GM18873 (cell line): ENCODE measurements around the gene KAZN.
"Not testable (repeated sequence)": the region's sequence is repeated elsewhere in the genome, so short reads cannot be mapped to it uniquely, and the experiment has no call there.

Experiments
- ATAC-seq: cut with Tn5 transposase; IDR thresholded peaks from one replicate; pipeline ENCODE4 v1.9.1; 2021; ENCODE audit warnings: mild to moderate bottlenecking, moderate library complexity, moderate number of reproducible peaks; ENCODE audit not compliant: unreplicated experiment, low FRiP score

KAZN gene

DNA sequence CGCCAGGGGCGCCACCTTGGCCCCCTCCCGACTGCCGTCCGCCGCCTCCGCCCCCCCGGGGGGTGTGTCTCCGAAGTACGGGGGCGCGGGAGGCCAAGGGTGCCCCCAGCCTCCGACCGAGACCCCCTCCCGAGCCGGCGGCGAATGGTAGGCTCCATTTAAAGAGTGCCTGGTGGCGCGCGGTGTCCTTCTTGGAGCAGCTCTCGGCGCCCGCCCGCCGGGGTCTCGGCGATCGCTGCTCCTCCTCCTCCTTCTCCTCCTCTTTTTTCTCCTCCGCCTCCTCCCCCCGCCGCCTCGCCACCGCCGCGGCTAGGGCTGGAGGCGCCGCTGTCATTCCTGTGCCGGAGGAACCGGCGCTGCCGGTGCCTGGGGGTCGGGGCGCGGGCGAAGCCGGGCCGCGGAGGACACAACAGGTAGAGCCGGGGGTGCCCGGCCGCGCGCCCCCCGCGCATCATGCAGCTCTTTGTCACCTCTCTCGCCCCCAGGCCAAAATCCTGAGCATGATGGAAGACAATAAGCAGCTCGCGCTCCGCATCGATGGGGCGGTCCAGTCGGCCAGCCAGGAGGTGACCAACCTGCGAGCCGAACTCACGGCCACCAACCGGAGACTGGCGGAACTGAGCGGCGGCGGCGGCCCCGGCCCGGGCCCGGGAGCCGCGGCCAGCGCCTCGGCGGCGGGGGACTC is at the start of gene KAZN:
TSS of gene KAZN (plus strand) at position 188 of the 685 bp plus-strand sequence.
- ATAC-seq = no peak

DNA sequence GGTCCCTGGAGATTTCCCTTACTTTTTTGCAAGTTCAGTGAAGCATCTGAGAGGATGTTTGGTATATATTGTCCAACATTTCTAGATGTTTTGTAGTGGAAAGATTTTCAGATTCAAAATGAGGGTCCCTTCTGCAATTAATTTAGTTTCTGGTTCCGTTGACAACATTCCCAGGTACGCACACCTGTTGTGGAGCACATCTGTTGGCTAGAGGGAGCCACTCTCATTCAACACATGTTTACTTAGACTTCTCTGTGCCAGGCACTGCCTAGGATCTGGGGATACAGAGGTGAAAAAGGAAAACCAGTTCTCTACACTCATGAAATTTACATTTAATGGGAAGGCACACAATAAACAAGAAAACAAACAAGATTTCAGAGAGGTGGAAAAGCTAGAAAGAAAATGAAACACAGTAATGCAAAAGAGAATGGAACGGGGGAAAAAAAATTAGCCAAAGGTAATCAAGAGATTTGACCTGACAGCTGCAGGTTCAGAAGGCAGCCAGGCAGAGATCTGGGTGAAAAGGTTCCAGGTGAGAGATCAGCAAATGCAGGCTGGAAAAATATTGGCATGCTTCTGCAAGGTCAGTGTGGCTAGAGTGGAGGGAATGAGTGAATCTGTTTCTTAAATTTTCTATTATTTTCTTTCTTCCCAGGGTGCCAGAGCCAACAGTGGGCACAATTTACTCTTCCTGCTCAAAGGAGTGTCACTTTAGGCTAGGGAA is 48.4 kb upstream of the KAZN start:
- ATAC-seq = no peak

DNA sequence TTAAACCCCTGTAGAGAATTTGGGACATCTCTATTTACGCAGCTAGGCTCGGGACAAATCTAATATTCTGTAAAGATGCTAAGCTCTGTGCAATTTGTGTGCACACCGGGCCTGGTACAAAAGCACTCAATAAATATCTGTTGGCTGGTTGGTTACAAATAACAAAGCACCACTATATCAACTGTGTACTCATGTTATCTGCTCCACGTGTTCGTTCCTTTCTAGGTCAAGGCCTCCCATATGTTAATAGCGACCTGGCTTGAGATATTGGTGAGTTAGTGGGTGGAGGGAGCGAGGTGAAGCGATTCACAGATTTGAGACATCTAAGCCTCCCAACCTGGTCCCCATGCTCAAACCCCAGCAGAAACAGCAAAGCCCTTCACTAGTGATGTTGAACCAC is 47.1 kb upstream of the KAZN start:
- ATAC-seq = no peak

DNA sequence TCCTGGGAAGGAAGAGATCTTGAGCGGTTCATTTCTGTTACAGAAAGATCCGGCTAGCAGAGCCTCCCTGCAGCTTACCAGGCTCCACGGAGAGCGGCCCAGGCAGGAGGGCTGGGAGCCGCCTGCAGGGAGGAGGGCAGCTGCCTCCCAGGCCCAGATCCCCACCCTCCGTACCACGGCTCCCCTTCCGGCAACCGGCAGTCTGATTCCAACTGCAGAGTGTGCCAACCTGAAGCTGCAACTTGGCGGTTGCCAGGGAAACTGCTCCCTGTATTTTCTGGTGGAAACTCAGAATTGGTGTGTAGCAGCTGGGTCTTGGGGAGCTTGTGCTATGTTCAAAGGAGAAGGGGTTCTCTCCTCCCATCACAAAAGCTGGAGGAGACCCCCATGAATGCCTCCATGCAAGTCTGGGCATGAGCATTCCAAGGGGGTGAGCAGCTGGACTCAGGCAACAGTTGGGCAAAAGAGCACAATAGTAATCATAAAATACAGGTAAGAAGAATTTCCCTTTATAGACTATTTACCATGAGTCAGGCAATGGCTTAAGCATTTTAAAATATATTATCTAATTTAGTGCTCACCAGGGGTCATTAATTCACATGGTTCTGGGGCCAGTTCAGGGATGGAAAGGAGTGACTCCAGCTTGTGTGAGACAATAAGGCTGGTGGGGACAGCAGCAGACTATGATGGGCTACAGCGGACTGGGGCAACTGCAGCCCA is 46.1 kb upstream of the KAZN start:
- ATAC-seq = no peak

DNA sequence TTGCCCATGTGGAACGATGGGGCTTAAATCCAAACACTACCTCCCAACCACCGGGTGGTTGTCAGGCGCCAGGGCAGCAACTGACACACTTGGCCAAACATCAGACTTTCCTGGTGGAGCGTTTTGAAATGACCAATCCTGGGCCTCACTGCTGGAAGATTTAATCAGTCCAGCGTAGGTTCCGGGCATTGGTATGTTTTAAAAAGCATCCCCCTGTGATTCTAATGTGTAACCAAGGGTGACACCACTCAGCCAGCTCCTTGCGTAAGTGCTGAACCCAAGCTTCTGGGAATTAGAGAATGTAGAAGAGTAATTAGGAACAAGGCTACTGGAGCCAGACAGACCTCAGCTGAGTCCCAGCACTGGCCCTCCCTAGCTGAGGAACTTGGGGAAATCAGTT is 44.8 kb upstream of the KAZN start:
- ATAC-seq = no peak

GRCh38 chr1:14555091-14555490 is 43.4 kb upstream of the KAZN start:
- no peak for ATAC-seq

DNA sequence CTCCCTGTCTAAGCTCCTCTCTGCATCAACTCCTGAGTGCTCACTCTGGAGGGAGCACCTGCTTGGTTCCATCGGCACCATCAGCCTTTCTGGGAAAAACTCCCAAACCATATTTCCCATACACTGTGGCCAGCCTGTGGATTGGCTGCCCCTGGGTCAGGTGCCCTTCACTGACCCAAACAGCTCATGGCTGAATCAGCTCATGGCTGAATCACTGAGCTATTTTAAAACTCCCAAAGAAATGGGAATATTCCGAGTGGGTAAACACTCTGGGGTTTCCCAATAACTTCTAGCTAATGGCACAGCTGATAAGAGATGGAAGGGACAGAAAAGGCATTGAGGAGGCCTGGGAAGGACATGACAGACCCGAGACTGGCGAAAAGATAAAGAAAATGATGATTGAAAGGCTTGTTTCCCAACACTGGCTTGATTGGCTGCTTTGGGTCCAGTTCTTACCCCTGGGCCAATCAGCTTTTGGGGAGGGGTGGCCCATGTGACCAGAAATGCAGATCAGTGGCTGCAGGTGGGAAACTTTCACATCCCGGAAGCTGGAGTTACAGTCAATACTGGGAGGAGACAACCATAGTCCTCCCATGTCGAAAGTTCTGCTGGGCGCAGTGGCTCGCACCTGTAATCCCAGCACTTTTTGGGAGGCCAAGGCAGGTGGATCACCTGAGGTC is 37.3 kb upstream of the KAZN start:
- ATAC-seq = no peak

- ATAC-seq = no peak
Measured at GRCh38 chr1:14565090-14565489, 33.4 kb upstream of the KAZN start.

DNA sequence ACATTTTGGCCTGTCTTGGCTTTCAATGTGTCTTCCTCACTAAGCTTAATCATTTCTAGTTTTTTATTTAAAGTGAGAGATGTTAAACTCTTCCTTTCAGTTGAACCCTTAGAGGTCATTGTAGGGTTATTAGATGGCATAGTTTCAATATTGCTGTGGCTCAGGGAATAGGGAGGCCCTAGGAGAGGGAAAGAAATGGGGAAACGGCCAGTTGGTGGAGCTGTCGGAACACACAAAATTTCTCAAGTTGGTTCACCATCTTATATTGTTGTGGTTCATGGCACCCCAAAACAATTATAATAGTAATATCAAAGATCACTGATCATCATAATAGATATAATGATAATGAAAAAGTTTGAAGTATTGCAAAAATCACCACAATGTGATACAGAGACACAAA is 31.4 kb upstream of the KAZN start:
- no peak for ATAC-seq

DNA sequence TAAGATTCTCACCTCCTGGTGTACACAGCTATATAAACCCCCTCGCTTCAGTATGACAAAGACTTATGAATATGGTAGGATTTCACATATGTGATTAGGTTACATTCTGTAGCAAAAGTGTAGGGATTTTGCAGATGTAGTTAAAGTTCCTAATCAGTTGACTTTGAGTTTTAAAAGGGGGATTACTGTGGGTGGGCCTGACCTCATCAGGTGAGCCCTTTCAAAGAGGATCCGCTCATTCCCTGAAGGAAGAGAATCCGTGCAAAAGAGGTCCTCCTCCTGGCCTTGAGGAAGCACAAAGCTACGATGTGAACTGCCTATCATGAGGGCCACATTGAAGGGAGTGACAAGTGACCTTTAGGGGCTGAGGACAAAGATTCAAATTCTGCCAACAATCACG is 30.6 kb upstream of the KAZN start:
- ATAC-seq = no peak

DNA sequence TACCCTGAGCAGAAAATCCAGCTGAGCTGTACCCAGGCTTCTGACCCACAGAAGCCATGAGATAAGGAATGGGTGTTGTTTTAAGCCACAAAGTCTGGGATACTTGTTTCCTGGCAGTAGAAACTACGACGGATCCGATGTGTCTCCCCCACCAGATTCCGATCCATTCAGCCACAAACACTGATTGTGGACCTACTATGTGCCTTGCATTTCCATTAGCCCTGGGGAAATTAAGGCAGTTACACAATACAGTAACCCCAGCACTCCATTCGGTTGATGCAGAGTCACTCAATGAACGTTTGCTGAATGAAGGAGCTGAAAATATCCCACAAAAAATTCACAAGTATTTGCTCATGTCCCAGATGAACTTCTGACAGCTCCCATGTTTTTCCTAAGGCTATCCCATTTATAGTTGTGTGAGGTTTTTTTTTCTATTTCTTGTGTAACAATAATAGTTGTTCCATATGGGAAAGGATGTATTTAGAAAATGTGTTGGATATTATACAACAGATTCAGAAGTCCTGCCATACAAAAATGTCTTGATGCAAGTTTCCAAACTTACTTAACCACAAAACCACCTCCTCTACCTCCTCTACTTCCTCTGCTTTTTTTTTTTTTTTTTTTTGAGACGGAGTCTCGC is 29.6 kb upstream of the KAZN start:
- ATAC-seq = no peak

GRCh38 chr1:14570514-14570913 is 28.0 kb upstream of the KAZN start:
- no peak for ATAC-seq

DNA sequence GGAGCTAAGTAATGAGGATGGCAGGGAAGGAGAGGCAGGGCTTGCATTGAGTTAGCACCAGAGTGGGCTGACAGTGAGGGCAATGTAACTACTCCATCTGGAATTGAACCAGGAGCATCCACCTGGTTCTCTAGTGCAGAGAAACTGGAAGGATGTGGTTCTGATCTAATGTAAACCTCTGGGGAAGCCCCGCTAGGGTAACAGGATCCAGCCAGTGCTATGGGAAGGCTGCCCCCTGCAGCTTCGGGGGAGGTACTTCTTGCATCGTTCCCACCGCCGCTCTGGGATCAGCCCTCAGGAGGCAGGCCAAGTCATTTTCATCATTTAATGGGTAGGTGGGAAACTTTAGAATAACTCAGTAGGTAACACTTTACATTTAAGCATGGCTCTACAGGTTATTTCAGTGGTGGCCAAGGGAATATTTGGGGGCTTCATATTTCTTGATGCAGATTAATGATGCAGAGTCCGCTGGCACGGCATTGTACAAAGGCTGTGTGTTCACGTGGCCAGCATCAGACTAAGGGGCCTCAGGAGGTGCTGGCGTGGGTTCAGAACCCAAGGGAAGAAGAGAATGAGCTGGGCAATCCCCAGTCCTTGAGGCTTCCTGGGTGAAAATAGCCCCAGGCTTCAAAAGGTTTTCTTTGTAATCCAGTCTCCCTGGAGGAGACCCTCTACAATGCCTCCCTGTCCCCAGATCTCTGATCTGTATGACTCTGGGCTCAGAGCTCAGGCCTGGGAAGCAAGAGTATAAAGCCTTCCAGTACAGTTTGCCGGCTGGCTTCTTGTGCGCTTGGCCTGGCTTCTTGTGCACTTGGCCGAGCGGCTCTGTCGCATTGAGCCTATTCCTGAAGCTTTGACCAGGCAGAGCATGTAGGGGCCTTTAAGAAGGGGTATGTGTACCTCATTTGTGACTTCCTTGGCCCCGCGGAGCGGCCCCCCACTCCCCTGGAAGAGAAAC is 26.4 kb upstream of the KAZN start:
- ATAC-seq = no peak

GRCh38 chr1:14572861-14573260 is 25.6 kb upstream of the KAZN start:
- ATAC-seq = no peak

DNA sequence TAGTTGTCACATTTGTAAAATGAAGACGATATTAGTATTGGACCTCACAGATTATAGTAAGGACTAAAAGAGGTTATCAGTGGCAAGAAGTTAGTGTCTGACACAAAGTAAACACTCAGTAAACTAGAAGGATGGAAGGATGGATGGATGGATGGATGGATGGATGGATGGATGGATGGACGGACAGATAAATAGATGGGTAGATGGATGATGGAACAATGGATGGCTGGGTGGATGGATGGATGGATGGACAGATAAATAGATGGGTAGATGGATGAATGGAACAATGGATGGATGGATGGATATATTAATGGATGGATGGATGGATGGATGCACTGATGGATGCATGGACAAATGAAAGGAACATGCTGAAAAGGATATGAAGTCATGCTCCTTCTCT is 22.3 kb upstream of the KAZN start:
- no peak for ATAC-seq

- no peak for ATAC-seq
Measured at GRCh38 chr1:14577261-14577660, 21.2 kb upstream of the KAZN start.

DNA sequence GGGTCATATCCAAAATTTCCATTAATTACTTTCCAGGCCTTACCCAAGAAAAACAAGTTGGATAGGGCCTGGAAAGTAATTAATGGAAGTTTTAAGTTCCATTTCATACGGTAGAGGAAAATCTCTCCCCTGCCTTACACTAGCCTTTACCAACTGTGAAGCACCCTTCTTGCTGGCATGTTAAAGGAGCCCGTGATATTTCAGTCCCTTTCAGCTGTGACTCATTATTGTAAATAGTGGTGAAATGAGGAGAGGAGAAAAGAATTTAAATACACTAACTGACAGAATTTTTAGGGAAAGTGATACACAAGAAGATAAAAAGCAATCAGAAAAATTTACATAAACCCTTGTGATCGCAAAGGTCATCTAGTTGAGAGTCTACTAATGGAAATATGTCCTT is 20.3 kb upstream of the KAZN start:
- ATAC-seq = no peak

GRCh38 chr1:14580295-14580694 is 18.2 kb upstream of the KAZN start:
- not testable (repeated sequence) for ATAC-seq

- no peak for ATAC-seq
Measured at GRCh38 chr1:14580986-14581385, 17.5 kb upstream of the KAZN start.
